ENCODE results near the gene PRLR. TPM values are rescaled to one million over a fixed set of nuclear protein-coding genes. Genes with fewer than 3 reads are reported as not detected.

PRLR gene
- total RNA-seq, 2 donors from 2014 or later: 1.1 to 7.1 TPM

GRCh38 chr5:35058374-35058788, 171.9 kb downstream of the PRLR start:
- Histone ChIP-seq H3K4me1 (replicated peaks) (no peaks in the 10 kb centered on the region), H3K27me3 (replicated peaks; ENCODE audit: insufficient read depth) (no peaks in the 10 kb centered on the region), H3K4me3 (no peak overlapping the region), H3K36me3 (no peaks in the 10 kb centered on the region), H3K27ac (no peak overlapping the region), H3K9me3 (no peaks in the 10 kb centered on the region)
- TF ChIP-seq POLR2A (IDR thresholded peaks at IDR 0.05) (no peak), POLR2AphosphoS5 (IDR thresholded peaks at IDR 0.05) (no peak), CTCF (IDR thresholded peaks at IDR 0.05) (no peak)
- DNase-seq (ENCODE audit: low spot score): no peak
- intact Hi-C loops (cut with DNase I): no loop called here
- WGBS: 83% methylated on average over 3 of the region's 3 CpGs

GRCh38 chr5:35056686-35057085, 173.6 kb downstream of the PRLR start:
- intact Hi-C loops (cut with DNase I): no loop called here
- 31% methylated on average over 2 of the region's 2 CpGs for WGBS
- no peak for TF ChIP-seq CTCF (IDR thresholded peaks at IDR 0.05)
- TF ChIP-seq POLR2A (IDR thresholded peaks at IDR 0.05): no peak
- TF ChIP-seq POLR2AphosphoS5 (IDR thresholded peaks at IDR 0.05): no peak

GRCh38 chr5:35052838-35053237, 177.4 kb downstream of the PRLR start:
- Histone ChIP-seq H3K4me3 (no peak overlapping the region), H3K27ac (no peak overlapping the region), H3K27me3 (replicated peaks; ENCODE audit: insufficient read depth) (no peaks in the 10 kb centered on the region), H3K36me3 (no peaks in the 10 kb centered on the region), H3K9me3 (no peaks in the 10 kb centered on the region), H3K4me1 (replicated peaks) (no peaks in the 10 kb centered on the region)
- DNase-seq (ENCODE audit: low spot score): no peak
- WGBS: 90% methylated on average over 4 of the region's 4 CpGs
- TF ChIP-seq POLR2A (IDR thresholded peaks at IDR 0.05) (no peak), CTCF (IDR thresholded peaks at IDR 0.05) (no peak), POLR2AphosphoS5 (IDR thresholded peaks at IDR 0.05) (no peak)
- intact Hi-C loops (cut with DNase I): no loop called here

More at GRCh38 chr5:35056686-35057085, 173.6 kb downstream of the PRLR start:
- DNase-seq (ENCODE audit: low spot score): no peak
- Histone ChIP-seq H3K4me3 (no peak overlapping the region), H3K9me3 (no peaks in the 10 kb centered on the region), H3K36me3 (no peaks in the 10 kb centered on the region), H3K4me1 (replicated peaks) (no peaks in the 10 kb centered on the region), H3K27ac (no peak overlapping the region), H3K27me3 (replicated peaks; ENCODE audit: insufficient read depth) (no peaks in the 10 kb centered on the region)

- no peak for DNase-seq (ENCODE audit: low spot score)
- no peak overlapping the region for H3K27ac ChIP-seq
- H3K27me3 ChIP-seq (replicated peaks; ENCODE audit: insufficient read depth): no peaks in the 10 kb centered on the region
- WGBS: 76% methylated on average over 3 of the region's 3 CpGs
- H3K4me3 ChIP-seq: no peak overlapping the region
- H3K9me3 ChIP-seq: no peaks in the 10 kb centered on the region
- H3K4me1 ChIP-seq (replicated peaks): no peaks in the 10 kb centered on the region
- intact Hi-C loops (cut with DNase I): no loop called here
- TF ChIP-seq POLR2AphosphoS5 (IDR thresholded peaks at IDR 0.05) (no peak), CTCF (IDR thresholded peaks at IDR 0.05) (no peak), POLR2A (IDR thresholded peaks at IDR 0.05) (no peak)
- H3K36me3 ChIP-seq: no peaks in the 10 kb centered on the region
Measured at GRCh38 chr5:35050541-35051126, 179.7 kb downstream of the PRLR start.

GRCh38 chr5:35048910-35049309, 181.4 kb downstream of the PRLR start:
- Histone ChIP-seq H3K9me3 (no peaks in the 10 kb centered on the region), H3K27ac (no peak overlapping the region), H3K27me3 (replicated peaks; ENCODE audit: insufficient read depth) (no peaks in the 10 kb centered on the region), H3K4me3 (no peak overlapping the region), H3K36me3 (no peaks in the 10 kb centered on the region), H3K4me1 (replicated peaks) (no peaks in the 10 kb centered on the region)
- 100% methylated on average over 1 of the region's 1 CpG for WGBS
- DNase-seq (ENCODE audit: low spot score): no peak
- intact Hi-C loops (cut with DNase I): no loop called here
- TF ChIP-seq CTCF (IDR thresholded peaks at IDR 0.05) (no peak), POLR2AphosphoS5 (IDR thresholded peaks at IDR 0.05) (no peak), POLR2A (IDR thresholded peaks at IDR 0.05) (no peak)

All from prostate gland (tissue), 2 donors.